Ramos (cell line): Measurements from ENCODE around the gene SLC16A10.
"Not testable (repeated sequence)": the region's sequence is repeated elsewhere in the genome, so short reads cannot be mapped to it uniquely, and the experiment has no call there.

Source experiments
- in situ Hi-C: fragments of 300-500 bp; cut with MboI; formaldehyde crosslinking; loops from one replicate; pipeline ENCODE4 v1.14.3; 2022; ENCODE audit warnings: low sequenced_read_pairs; ENCODE audit not compliant: unreplicated experiment

Gene SLC16A10

DNA sequence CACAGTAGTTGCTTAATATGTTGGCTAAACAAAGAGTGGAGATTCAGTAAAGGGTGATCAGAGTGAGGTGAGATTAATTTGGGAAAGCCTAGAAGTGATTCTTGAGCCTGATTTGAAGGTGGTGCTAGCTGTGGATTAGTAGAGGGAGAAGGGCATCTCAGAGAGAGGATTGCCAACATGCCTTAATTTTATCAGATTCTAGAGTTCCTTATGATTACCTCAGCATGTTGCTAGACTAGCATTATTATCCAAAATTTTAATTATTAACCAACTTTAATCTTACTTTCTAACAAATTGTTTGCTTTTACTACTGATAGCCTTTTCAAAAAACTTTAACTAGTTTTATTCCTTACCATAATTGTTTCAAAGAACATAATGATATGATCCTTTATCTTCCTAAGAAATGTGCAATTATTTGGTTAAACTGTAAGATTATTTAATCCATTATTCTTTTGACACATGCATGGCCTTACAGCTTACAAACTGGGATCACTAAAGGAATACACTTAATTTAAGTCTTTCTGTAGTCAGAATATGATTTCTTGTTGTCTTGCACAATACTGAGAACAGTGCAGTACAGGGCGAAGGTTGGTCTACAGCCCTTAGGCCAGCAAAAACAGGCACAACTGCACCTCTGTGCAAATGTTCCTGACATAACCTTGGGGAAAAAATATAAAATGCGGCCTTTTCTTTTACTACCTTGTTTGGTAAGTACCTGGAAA lies 88.9 kb downstream of the SLC16A10 start:
- in situ Hi-C loops: no loop called here

DNA sequence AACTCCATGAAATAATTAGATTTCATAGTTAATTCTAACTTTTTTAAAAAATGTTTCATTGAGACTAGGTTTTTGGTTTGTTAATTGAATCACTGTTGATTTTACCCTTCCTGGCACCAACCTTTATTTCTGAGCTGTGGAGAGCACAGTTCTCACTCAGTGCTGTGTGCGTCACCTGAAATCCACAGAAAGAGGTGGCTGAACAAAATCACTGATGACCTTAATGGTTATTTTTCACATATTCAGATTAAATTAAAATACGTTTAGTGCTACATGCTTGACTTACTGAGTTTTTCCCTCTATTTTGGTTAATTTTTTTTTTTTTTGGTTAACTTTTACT lies 89.4 kb downstream of the SLC16A10 start:
- in situ Hi-C loops: no loop called here

DNA sequence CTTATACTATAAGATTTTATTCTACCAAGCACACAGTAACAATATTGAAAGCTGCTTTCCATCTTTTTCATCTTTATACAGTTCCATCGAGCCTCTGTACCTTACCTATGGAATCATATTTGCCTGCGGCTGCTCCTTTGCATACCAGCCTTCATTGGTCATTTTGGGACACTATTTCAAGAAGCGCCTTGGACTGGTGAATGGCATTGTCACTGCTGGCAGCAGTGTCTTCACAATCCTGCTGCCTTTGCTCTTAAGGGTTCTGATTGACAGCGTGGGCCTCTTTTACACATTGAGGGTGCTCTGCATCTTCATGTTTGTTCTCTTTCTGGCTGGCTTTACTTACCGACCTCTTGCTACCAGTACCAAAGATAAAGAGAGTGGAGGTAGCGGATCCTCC lies 89.8 kb downstream of the SLC16A10 start:
- in situ Hi-C loops: no loop called here

DNA sequence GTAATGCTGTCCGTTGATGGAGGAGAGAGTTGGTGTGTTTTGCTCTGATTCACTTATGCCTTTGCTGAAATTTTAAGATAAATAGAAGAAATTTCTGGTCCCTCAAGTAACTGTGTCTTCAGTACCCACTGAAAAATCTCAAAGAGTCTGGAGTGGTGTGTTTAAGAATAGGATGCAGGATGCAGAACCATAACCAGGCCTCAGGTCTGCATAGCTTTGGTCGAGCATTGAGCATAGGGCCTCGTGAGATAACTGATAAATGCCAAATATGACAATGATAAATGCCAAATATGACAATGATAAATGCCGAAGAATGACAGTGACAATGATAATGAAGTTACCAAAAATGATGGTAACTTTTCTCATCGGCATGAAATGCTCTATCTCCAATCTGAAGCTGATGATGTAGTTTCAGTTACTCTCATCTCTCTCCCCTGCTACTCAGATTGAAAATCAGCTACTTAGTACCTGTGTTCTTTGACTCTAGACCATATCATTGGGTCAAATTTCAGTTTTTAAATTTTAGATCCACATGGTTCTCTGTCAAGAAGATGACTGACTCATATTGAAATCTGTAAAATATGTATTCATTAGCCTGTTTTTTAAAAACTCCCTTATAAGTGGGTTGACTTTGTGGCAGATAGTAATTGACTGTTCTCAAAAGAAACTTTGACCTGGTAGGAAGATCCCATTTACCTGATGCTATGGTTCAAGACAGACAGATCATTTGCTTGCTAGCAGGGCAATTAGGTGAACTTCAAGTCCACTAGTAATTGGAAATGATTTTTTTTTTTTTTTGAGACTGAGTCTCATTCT lies 96.6 kb downstream of the SLC16A10 start:
- in situ Hi-C loops: no loop called here

DNA sequence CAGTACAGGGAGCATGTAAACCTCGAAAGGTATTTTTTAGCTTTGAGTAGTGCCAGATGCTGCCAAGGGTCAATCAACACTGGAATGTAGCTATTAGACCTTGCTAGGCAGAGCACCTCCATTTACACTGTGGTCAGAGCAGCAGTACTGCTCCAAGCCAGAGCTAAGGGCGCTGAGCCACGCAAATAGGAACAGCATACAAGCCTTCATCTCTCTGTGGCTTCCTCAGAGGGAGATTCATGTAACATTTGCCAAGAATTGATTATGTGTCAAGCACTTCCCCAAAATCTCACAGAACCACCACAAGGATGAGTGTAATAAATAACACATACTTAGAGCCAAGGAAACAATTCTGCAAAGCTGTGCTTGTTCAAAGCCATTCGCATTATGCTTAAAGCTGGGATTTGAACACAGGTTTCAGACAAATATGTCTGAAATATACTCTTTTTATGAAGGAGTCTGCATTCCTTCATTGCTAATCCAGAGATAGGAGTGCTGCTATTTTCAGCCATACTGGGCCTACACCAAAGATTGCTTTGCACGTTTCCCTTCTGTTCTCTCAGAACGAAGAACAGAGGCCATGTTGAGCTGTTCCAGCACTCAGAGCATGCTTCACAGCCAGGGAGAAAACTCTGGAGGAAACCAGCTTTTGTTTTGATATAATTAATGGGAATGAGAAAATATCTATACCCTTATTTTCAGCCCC lies 97.7 kb downstream of the SLC16A10 start:
- in situ Hi-C loops: no loop called here

DNA sequence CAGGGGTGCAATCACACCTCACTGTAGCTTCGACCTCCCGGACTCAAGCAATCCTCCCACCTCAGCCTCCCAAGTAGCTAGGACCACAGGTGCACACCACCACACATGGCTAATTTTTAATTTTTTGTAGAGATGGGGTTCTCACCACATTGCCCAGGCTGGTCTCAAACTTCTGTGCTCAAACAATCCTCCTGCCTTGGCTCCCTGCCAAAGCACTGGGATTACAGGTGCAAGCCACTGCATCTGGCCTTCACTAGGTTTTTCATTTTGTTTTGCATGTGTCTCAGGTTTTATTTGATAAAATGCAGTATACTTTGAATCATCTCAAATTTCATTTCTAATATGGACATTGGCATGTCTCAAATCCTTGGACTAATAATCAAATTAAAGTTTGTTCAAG lies 98.7 kb downstream of the SLC16A10 start:
- in situ Hi-C loops: no loop called here

DNA sequence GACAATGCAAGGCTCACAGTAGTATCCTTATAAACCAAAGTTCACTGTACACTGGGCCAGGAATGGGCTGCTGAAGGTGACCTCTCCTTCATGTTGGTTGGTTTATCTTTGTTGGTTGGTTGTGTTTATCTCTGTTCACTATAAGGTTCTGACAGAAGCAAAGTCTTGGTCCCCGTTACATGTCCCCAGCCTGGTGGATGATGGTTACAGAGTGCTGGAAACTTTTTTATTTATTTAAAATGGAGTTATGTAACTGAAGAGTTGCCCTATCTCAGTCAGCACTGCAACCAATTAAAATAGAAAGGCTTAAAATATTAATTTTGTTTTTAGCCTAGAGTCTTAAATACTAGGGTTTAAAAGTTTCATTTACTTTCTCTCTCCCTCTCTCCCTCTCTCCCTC lies 100.6 kb downstream of the SLC16A10 start:
- in situ Hi-C loops: no loop called here

DNA sequence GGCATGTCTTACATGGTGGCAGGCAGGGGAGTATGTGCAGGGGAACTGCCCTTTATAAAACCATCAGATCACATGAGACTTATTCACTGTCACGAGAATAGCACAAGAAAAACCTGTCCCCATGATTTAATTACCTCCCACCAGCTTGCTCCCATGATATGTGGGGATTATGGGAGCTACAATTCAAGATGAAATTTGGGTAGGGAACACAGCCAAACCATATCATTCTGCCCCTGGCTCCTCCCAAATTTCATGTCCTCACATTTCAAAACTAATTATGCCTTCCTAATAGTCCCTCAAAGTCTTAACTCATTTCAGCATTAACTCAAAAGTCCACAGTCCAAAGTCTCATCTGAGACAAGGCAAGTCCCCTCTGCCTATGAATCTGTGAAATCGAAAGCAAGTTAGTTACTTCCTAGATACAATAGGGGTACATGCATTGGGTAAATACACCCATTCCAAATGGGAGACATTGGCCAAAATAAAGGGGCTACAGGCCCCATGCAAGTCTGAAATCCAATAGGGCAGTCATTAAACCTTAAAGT lies 102.4 kb downstream of the SLC16A10 start:
- in situ Hi-C loops: not testable (repeated sequence)

DNA sequence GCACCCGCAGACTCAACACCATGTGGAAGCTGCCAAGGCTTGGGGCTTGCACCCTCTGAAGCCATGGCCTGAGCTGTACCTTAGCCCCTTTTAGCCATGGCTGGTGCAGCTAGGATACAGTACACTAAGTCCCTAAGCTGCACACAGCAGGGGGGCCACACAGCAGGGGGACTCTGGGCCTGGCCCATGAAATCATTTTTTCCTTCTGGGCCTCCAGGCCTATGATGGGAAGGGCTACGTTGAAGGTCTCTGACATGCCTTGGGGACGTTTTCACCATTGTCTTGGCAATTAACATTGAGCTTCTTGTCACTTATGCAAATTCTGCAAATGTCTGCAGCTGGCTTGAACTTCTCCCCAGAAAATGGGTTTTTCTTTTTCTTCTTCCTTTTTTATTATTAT lies 103.3 kb downstream of the SLC16A10 start:
- in situ Hi-C loops: no loop called here

DNA sequence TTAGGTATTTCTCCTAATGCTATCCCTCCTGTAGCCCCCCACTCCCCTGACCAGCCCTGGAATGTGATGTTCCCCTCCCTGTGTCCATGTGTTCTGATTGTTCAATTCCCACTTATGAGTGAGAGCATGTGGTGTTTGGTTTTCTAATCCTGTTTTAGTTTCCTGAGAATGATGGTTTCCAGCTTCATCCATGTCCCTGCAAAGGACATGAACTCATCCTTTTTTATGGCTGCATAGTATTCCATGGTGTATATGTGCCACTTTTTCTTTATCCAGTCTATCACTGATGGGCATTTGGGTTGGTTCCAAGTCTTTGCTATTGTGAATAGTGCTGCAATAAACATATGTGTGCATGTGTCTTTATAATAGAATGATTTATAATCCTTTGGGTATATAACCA lies 103.8 kb downstream of the SLC16A10 start:
- in situ Hi-C loops: not testable (repeated sequence)

DNA sequence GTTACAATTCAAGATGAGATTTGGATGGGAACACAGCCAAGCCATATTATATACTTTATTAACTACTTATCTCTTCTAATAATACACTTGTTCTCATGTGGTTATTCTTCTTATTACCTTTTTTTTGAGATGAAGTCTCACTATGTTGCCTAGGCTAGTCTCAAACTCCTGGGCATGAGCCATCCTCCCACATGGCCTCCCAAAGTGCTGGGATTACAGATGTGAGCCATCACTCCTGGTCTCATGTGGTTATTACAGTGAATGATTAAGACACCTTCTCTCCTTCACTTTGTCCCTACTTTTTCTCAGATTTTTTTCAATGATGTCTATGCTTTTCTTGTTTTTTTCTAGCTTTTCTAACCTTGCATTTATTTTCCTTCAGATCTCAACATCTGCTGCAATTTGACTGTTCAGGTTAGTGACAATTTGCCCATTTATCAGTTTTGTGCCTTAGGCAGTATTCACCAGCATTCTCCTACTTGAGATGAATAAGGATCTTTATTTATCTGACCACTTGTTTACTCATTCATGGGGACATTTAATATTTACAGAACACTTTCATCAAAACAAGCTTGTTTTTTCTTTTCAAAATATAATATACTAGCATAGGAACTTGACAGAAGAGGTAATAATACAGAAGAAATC lies 105.7 kb downstream of the SLC16A10 start:
- in situ Hi-C loops: no loop called here

DNA sequence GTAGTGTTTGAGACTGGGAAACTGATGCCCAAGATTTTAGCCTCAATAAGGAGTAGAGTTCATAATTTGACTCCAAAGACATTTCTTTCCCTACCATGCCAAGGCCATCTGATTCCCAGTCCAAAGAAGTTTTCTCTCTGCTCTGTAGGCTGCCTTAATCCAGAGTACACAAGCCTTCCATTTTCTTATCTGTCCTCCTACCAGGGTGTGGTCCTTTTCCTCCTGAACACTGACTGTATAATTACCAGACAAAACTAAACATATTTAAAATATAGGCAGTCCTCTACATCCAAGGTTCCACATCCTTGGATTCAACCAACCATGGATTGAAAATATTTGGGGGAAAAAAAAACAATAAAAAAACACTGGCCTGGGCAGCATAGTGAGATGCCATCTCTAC lies 108.4 kb downstream of the SLC16A10 start:
- in situ Hi-C loops: no loop called here

DNA sequence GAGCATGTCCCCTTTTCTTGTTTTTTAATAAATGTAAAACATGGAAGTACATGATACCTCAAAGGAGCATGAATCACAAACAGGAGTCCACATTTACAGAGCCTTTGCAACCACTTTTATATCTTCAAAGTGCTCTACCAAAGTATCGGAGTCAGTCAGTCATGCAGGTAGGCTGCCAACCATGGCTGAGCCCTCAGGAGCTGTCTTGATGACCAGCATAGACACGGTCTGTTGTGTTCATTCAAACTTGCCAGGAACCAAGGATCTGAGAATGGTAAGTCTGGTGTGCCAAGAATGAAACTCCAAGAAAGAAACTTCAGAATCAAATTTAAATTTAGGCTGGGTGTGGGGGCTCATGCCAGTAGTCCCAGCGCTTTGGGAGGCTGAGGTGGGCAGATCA lies 111.5 kb downstream of the SLC16A10 start:
- in situ Hi-C loops: no loop called here

DNA sequence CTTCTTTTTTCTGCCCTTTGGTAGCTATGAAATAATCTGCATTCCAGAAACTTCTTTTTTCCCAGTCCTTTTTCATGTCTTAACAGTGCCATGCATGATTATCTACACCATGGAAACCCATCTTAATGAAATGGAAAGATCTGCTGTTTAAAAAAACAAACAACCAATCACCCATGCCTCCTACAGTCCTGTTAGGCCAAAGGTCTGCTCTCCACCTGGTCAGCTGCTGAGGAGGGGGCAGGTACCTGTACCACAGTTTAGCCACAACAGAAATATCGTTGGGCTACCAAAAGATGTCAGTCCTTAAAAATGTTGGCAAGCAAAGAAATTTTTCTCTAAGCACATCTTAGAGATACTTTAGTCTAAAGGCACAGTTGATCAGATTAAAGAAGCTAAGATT lies 112.6 kb downstream of the SLC16A10 start:
- in situ Hi-C loops: loop anchor here (25.0 kb wide), 1 partner anchor 663 kb away; no protein-coding TSS in a partner anchor

DNA sequence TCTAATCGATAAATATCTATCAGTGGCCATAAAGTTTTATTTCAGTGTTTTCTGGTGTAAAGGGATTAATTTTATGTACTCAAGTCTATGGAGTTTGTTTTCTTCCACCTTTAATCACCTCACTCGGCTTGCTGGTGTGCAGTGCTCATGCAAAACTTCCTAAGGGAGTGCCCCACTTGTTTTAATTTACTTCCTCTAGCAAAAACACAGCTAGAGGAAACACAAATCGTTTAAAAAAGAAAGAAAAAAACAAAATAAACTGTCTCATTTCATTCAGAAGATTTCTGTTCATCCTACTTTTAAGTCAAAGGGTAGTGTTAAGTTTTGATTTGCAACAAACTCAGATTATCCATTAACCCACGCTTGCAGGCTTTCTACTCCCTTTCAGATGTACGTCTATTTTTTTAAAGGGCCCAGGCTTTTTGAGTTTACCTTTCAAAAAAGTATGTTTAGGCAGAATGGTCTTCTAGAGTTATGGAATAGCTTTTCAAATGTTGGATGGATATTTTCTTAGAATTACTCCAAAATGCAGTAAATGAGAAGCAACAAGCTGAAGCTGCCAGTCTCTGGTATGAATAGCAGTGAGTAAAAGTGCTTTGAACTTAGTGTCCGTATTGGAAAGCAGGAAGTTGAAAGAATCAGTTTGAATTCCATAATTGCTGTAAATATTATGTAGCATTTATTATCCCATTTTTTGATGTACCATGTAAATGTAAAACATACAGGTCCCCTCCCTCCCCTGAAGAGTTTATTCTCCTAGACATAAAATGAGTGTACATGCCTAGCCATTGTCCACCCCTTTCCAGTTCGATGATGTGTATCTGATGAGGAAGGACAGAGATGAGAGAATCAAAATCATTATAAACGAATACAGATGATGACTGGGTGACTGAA lies 113.3 kb downstream of the SLC16A10 start:
- in situ Hi-C loops: loop anchor here (25.0 kb wide), 1 partner anchor 663 kb away; no protein-coding TSS in a partner anchor

DNA sequence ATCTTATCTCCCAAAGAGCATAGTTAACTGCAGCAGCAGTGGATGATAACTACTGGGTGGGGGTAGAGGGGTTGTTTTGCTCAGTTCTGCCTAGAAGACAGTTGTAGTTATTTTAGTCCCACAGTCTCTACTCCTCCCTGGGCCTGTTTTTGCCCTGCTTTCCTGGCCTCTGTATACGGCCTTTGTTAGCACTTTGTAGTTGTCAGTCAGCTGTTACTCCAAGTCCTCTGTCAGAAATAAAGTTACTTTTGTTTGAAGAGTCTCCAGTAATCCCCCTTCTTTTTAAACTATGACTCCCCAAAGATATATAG lies 113.9 kb downstream of the SLC16A10 start:
- in situ Hi-C loops: loop anchor here (25.0 kb wide), 1 partner anchor 664 kb away; no protein-coding TSS in a partner anchor

DNA sequence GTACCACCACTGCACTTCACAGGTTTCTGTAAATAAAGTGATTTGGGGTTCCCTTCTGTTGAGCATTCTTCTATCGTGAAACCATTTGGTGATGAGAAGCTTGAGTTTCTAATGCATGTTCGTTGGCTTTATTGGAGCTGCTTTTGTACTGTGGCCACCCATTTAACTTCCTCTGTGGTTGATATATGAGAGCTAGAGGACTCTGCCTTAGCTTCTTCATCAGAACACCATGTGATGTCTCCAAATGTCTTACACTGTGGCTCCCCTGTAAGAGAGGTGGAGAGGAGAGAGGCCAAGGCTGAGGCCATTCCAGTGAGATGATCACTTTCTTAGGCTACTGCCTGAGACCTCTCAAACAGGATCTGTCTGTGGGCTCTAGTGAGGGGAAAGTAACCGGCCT lies 114.5 kb downstream of the SLC16A10 start:
- in situ Hi-C loops: loop anchor here (25.0 kb wide), 1 partner anchor 664 kb away; no protein-coding TSS in a partner anchor

DNA sequence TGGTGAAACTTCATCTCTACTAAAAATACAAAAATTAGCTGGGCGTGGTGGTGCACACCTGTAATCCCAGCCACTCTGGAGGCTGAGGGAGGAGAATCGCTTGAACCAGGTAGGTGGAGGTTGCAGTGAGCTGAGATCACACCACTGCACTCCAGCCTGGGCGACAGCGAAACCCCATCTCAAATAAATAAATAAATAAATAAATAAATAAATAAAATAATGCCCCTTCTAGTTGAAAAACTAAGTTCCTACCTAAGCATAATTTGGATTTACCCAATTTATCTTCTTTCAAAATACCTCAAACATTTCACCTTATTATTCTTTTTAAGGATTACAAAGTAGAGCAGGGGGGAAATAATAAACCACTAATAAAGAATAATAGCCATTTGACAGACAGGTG lies 116.2 kb downstream of the SLC16A10 start:
- in situ Hi-C loops: loop anchor here (25.0 kb wide), 1 partner anchor 666 kb away; no protein-coding TSS in a partner anchor

DNA sequence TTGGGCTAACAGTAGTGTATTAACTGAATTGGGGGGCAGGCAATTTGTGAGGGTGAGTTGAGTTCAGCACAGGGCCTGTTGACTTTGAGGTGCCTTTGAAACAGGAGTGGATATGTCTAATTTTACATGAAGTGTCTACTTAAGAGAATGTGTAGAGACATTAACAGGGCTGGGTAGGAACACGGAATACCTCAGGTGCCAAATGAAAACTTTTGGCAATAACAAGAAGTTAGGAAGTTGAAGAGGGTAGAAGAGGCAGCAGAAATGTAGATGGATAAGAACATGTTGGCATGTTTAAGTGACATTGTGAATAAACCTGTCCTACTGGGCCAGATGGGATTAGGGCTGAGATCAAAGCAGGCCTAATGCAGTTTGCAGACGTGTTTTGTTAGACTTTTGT lies 117.0 kb downstream of the SLC16A10 start:
- in situ Hi-C loops: loop anchor here (25.0 kb wide), 1 partner anchor 667 kb away; no protein-coding TSS in a partner anchor
